NB4 (cell line): Measurements from ENCODE around the gene FAM98B.

ENCODE experiments used
- CTCF ChIP-seq: IDR thresholded peaks from one replicate; pipeline ENCODE4 v1.5.1; 2012; ENCODE audit warnings: low read depth, low read length
- MAX ChIP-seq: IDR thresholded peaks from 2 replicates; pipeline ENCODE4 v1.6.1; 2011; ENCODE audit warnings: low read depth, low read length
- POLR2A ChIP-seq: IDR thresholded peaks from 2 replicates; pipeline ENCODE4 v1.6.1; 2011; ENCODE audit warnings: mild to moderate bottlenecking; ENCODE audit not compliant: insufficient read length; ENCODE audit errors: extremely low read depth

- no peak for TF ChIP-seq MAX
- TF ChIP-seq CTCF, result no peak
- no peak for TF ChIP-seq POLR2A
These were observed 12.8 kb upstream of the FAM98B start for GRCh38 chr15:38441130-38441519.
